IgD-negative memory B cell (primary cell): ENCODE results near the gene MS4A3. TPM values are rescaled to one million over a fixed set of nuclear protein-coding genes. Genes with fewer than 3 reads are reported as not detected.
"Not testable (repeated sequence)": the region's sequence is repeated elsewhere in the genome, so short reads cannot be mapped to it uniquely, and the experiment has no call there.

Experiments
- H3K27ac Mint-ChIP-seq, 3 donors: one replicate each; pipeline ENCODE4 v1.8.0; 2020 to 2022; ENCODE audit warnings: mild to moderate bottlenecking in 3 of 3, mixed read lengths in 3 of 3, moderate library complexity in 1 of 3
- H3K27me3 Mint-ChIP-seq: one replicate; pipeline ENCODE4 v1.8.0; 2021; ENCODE audit warnings: mixed read lengths
- H3K36me3 Mint-ChIP-seq: one replicate; pipeline ENCODE4 v1.8.0; 2020; ENCODE audit warnings: mild to moderate bottlenecking, mixed read lengths
- H3K4me1 Mint-ChIP-seq, 3 donors: one replicate each; pipeline ENCODE4 v1.8.0; 2020 to 2022; ENCODE audit warnings: mixed read lengths in 3 of 3, mild to moderate bottlenecking in 1 of 3
- H3K4me3 Mint-ChIP-seq, 4 donors: one replicate each; pipeline ENCODE4 v1.8.0; 2020 to 2022; ENCODE audit warnings: mild to moderate bottlenecking in 4 of 4, mixed read lengths in 4 of 4, moderate library complexity in 3 of 4
- H3K9me3 Mint-ChIP-seq, 3 donors: one replicate each; pipeline ENCODE4 v1.8.0; 2020 to 2021; ENCODE audit warnings: mixed read lengths in 3 of 3, mild to moderate bottlenecking in 1 of 3
- polyA plus RNA-seq: library from polyadenylated mRNA; unstranded; fragments of 300-500 nt; fragmentation: Illumina TruSeq; gene quantifications from one replicate; pipeline ENCODE4 v1.2.3, GENCODE V29; 2021

MS4A3 gene
- polyA plus RNA-seq, 1 donor from 2014 or later, result not detected

GRCh38 chr11:60077981-60078380, 21.5 kb downstream of the MS4A3 start:
- Mint-ChIP-seq H3K4me1 (no peaks in the 10 kb centered on the region), H3K36me3 (no peaks in the 10 kb centered on the region), H3K4me3 (no peak overlapping the region), H3K27me3 (no peaks in the 10 kb centered on the region), H3K9me3 (peaks cover 0 to 19% (median 8%) of the 10 kb centered on the region in 3 donors), H3K27ac (no peak overlapping the region)

GRCh38 chr11:60078745-60079144, 22.3 kb downstream of the MS4A3 start:
- Mint-ChIP-seq H3K27ac (no peak overlapping the region), H3K9me3 (peaks cover 0 to 19% (median 8%) of the 10 kb centered on the region in 3 donors), H3K4me1 (no peaks in the 10 kb centered on the region), H3K36me3 (no peaks in the 10 kb centered on the region), H3K27me3 (no peaks in the 10 kb centered on the region), H3K4me3 (no peak overlapping the region)

DNA sequence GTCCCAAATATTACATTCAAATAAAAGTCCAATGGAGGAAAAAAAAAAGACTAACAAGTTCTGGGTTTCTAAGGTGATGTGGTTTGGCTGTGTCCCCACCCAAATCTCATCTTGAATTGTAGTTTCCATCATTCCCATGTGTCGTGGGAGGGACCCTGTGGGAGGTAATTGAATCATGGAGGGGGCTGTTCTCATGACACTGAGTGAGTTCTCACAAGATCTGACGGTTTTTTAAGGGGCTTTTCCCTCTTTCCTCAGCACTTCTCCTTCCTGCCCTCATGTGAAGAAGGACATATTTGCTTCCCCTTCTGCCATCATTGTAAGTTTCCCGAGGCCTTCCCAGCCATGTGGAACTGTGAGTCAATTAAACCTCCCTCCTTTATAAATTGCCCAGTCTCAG, 24.1 kb downstream of the MS4A3 start:
- Mint-ChIP-seq H3K36me3 (no peaks in the 10 kb centered on the region), H3K27ac (no peak overlapping the region), H3K4me1 (no peaks in the 10 kb centered on the region), H3K4me3 (no peak overlapping the region), H3K9me3 (peaks cover 0 to 19% (median 10%) of the 10 kb centered on the region in 3 donors), H3K27me3 (peaks cover 5% of the 10 kb centered on the region)

- no peaks in the 10 kb centered on the region for H3K4me1 Mint-ChIP-seq
- no peaks in the 10 kb centered on the region for H3K36me3 Mint-ChIP-seq
- peaks cover 0 to 9% (median 5%) of the 10 kb centered on the region in 3 donors for H3K9me3 Mint-ChIP-seq
- no peak overlapping the region for H3K4me3 Mint-ChIP-seq
- peaks cover 15% of the 10 kb centered on the region for H3K27me3 Mint-ChIP-seq
- no peak overlapping the region for H3K27ac Mint-ChIP-seq
These were observed 28.3 kb downstream of the MS4A3 start for GRCh38 chr11:60084631-60085273.

DNA sequence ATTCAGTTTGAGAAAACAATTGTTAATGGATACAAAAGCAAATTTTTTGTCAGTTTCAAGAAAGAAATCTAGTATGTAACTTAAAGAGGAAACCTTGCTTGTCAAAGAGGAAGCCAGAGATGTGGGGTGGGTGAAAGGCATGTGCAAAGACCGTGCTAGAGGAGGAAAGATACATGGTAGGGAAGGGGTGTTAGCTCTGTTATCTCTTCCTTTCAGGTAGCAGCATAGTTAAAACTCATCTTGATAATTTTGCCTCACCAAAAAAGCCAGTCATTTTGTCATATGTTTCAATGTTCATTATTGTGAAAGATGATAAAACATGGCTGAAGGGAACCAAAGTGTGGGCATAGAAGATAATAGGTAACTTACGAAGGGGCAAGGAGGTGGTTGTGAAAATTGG, 29.4 kb downstream of the MS4A3 start:
- Mint-ChIP-seq H3K9me3 (peaks cover 0 to 5% (median 3%) of the 10 kb centered on the region in 3 donors), H3K36me3 (no peaks in the 10 kb centered on the region), H3K4me3 (no peak overlapping the region), H3K4me1 (no peaks in the 10 kb centered on the region), H3K27ac (no peak overlapping the region), H3K27me3 (peaks cover 15% of the 10 kb centered on the region)

- Mint-ChIP-seq H3K4me1 (no peaks in the 10 kb centered on the region), H3K27ac (no peak overlapping the region), H3K36me3 (no peaks in the 10 kb centered on the region), H3K27me3 (peaks cover 15% of the 10 kb centered on the region), H3K9me3 (peaks cover 0 to 3% (median 2%) of the 10 kb centered on the region in 3 donors), H3K4me3 (no peak overlapping the region)
These were observed 30.8 kb downstream of the MS4A3 start for GRCh38 chr11:60087239-60087638.

- H3K4me3 Mint-ChIP-seq, result no peak within 1 kb of the TSS
- peaks cover 19% of the 10 kb centered on the region for H3K27me3 Mint-ChIP-seq
- no peaks in the 10 kb centered on the region for H3K36me3 Mint-ChIP-seq
- H3K4me1 Mint-ChIP-seq, result no peaks in the 10 kb centered on the region
- no peak within 1 kb of the TSS for H3K27ac Mint-ChIP-seq
- H3K9me3 Mint-ChIP-seq, result peaks cover 0 to 1% (median 0%) of the 10 kb centered on the region in 3 donors
These were observed 31.9 kb downstream of the MS4A3 start, which contains the start of gene MS4A2 for GRCh38 chr11:60088364-60088763. TSS of gene MS4A2 (plus strand) at chr11:60088664. CDS start at chr11:60088766, 102 bp downstream.

GRCh38 chr11:60095477-60096120, 39.1 kb downstream of the MS4A3 start:
- Mint-ChIP-seq H3K27me3 (peaks cover 7% of the 10 kb centered on the region), H3K4me3 (no peak overlapping the region), H3K36me3 (no peaks in the 10 kb centered on the region), H3K9me3 (no peaks in the 10 kb centered on the region), H3K27ac (no peak overlapping the region), H3K4me1 (no peaks in the 10 kb centered on the region)

DNA sequence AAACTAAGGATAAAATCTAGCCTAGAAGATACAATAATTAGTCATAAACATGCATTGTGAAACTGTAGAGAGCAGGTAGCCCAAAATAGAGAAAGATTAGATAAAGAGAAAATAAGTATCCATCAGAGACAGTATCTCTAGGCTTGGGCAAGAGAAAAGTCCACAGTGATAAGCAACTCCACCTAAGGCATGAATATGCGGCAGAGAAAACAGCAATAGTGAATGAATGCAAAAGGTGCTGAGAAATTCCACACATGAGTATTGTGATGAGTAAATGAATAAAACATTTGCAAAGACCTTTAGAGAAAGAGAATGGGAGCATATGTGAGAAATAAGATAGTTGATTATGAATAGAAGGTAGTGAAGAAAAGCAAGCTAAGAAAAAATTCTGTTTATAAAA, 40.7 kb downstream of the MS4A3 start:
- no peak overlapping the region for H3K27ac Mint-ChIP-seq

GRCh38 chr11:60098508-60098907, 42.0 kb downstream of the MS4A3 start:
- no peaks in the 10 kb centered on the region for H3K9me3 Mint-ChIP-seq
- H3K27ac Mint-ChIP-seq, result no peak overlapping the region
- H3K36me3 Mint-ChIP-seq, result no peaks in the 10 kb centered on the region
- H3K27me3 Mint-ChIP-seq, result peaks cover 4% of the 10 kb centered on the region
- no peaks in the 10 kb centered on the region for H3K4me1 Mint-ChIP-seq
- no peak overlapping the region for H3K4me3 Mint-ChIP-seq

More for the DNA sequence above, 40.7 kb downstream of the MS4A3 start:
- H3K4me1 Mint-ChIP-seq, result no peaks in the 10 kb centered on the region
- no peaks in the 10 kb centered on the region for H3K36me3 Mint-ChIP-seq
- no peaks in the 10 kb centered on the region for H3K9me3 Mint-ChIP-seq
- H3K4me3 Mint-ChIP-seq, result no peak overlapping the region
- peaks cover 7% of the 10 kb centered on the region for H3K27me3 Mint-ChIP-seq

GRCh38 chr11:60100516-60100915, 44.1 kb downstream of the MS4A3 start:
- no peaks in the 10 kb centered on the region for H3K36me3 Mint-ChIP-seq
- no peaks in the 10 kb centered on the region for H3K4me1 Mint-ChIP-seq
- H3K27me3 Mint-ChIP-seq, result no peaks in the 10 kb centered on the region
- no peak overlapping the region for H3K27ac Mint-ChIP-seq
- H3K9me3 Mint-ChIP-seq, result peaks cover 0 to under 1% (median 0%) of the 10 kb centered on the region in 3 donors
- no peak overlapping the region for H3K4me3 Mint-ChIP-seq

DNA sequence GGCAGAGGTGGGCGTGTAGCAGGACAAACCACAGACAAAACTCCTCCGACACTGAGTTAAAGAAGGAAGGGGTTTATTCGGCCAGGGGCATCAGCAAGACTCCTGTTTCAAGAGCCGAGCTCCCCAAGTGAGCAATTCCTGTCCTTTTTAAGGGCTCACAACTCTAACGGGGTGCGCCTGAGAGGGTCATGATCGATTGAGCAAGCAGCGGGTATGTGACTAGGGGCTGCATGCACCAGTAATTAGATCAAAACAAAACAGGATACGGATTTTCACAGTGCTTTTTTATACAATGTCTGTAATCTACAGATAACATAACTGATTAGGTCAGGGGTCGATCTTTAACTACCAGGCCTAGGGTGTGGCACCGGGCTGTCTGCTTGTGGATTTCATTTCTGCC, 44.9 kb downstream of the MS4A3 start:
- H3K4me3 Mint-ChIP-seq, result not testable (repeated sequence)

DNA sequence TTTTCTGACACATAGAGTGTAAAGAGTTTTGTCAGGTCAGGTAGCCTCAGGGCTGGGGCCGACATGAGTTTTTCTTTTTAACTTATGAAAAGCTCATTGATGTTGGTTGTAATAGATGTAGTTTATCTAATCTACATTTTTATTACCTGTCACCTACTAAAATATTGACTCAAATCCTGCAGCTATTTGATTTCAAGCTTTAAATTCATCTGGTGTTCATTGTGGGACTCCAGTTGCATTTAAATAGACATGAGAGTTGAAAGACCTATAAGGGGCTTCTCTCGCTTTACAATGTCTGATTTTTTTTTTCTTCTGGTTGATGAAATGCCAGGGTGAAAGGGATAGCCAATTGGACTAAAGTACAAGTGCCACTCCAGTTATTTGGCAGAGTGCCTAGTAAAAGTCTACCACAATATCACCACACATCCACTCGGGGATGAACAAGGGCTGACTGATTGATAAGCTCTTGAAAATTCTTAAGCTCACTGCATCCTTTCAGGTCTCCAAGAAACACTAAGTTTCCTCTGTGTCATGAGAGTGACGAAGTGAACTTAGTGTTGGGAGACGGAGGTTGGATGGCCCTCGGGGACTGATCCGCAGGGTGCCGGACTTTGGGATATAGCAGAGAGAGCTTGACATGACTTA, 48.1 kb downstream of the MS4A3 start:
- not testable (repeated sequence) for H3K4me1 Mint-ChIP-seq

More for the DNA sequence above, 44.9 kb downstream of the MS4A3 start:
- H3K36me3 Mint-ChIP-seq, H3K9me3 Mint-ChIP-seq, H3K27ac Mint-ChIP-seq, H3K27me3 Mint-ChIP-seq, H3K4me1 Mint-ChIP-seq: not testable (repeated sequence)

DNA sequence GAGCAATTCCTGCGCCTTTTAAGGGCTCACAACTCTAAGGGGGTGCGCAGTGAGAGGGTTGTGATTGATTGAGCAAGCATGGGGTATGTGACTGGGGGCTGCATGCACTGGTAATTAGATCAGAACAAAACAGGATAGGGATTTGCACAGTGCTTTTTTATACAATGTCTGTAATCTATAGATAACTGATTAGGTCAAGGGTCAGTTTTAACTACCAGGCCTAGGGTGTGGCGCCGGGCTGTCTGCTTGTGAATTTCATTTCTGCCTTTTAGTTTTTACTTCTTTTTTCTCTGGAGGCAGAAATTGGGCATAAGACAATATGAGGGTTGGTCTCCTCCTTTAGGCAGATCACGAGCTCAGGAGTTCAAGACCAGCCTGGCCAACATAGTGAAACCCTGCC, 52.2 kb downstream of the MS4A3 start:
- H3K27ac Mint-ChIP-seq, H3K9me3 Mint-ChIP-seq, H3K27me3 Mint-ChIP-seq, H3K36me3 Mint-ChIP-seq, H3K4me3 Mint-ChIP-seq, H3K4me1 Mint-ChIP-seq: not testable (repeated sequence)

More for the DNA sequence above, 48.1 kb downstream of the MS4A3 start:
- H3K9me3 Mint-ChIP-seq, H3K27ac Mint-ChIP-seq, H3K4me3 Mint-ChIP-seq, H3K27me3 Mint-ChIP-seq, H3K36me3 Mint-ChIP-seq: not testable (repeated sequence)

DNA sequence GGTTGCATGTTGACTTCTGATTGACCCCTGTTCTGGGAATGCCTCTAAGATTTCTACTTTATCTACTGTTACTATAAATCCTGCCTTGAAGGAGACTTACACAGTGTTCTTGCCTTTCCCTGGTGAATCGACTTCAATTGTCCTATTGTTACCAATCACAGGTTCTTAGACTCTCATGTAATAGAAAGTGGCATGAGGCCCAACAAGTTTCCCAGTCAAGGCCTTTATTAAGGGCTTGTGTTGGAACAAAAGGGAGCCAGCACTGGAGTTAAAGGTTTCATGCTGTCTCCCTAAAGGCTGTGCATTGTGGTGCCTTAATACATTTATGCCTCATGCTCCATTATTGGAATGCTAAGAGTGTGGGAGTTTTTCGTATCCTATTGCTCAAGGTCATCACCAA, 55.3 kb downstream of the MS4A3 start:
- no peaks in the 10 kb centered on the region for H3K36me3 Mint-ChIP-seq
- H3K9me3 Mint-ChIP-seq, result peaks cover 0 to 2% (median 0%) of the 10 kb centered on the region in 3 donors
- H3K4me3 Mint-ChIP-seq, result no peak overlapping the region
- H3K27ac Mint-ChIP-seq, result no peak overlapping the region
- peaks cover 10% of the 10 kb centered on the region for H3K27me3 Mint-ChIP-seq
- no peaks in the 10 kb centered on the region for H3K4me1 Mint-ChIP-seq
